Neural cell (in vitro differentiated cells): ENCODE results near the gene RD3L.

Experiments
- EP300 ChIP-seq: fragments of 450-650 bp; conservative IDR thresholded peaks from 2 replicates; pipeline ENCODE4 v1.6.1; 2014; ENCODE audit warnings: antibody characterized with exemption, mild to moderate bottlenecking, moderate library complexity; ENCODE audit not compliant: poor library complexity, severe bottlenecking
- EZH2 ChIP-seq: fragments of 200-600, 300-800 bp; shearing (Covaris generic), sonication (generic); IDR thresholded peaks from 2 replicates; pipeline ENCODE4 v1.6.1; 2014; ENCODE audit warnings: antibody characterized with exemption, low read length, borderline replicate concordance, mild to moderate bottlenecking; ENCODE audit not compliant: insufficient read depth, poor library complexity, severe bottlenecking
- TAF1 ChIP-seq: IDR thresholded peaks from 2 replicates; pipeline ENCODE4 v1.6.1; 2012; ENCODE audit warnings: low read depth
- TF ChIP-seq, protein P1 (sequence below): fragments of 450-650 bp; IDR thresholded peaks from 2 replicates; pipeline ENCODE4 v1.5.1; 2014; ENCODE audit warnings: antibody characterized with exemption, mild to moderate bottlenecking, moderate library complexity; ENCODE audit not compliant: poor library complexity, severe bottlenecking

DNA sequence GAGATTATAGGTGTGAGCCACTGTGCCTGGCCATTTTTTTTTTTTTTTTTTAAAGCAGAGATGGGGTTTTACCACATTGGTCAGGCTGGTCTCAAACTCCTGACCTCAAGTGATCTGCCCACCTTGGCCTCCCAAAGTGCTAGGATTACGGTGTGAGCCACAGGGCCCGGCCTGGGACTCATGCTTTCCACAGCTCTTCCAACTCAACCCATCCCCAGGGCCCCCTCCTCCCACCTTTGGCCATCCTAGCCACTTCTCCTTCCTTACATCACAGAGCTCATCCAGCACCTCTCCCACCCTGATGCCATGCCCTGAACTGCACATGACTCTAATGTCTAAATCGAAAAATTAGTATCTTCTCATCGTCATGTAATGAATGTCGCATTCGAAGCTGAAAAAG, 26.7 kb downstream of the RD3L start:
- TF ChIP-seq EP300, result no peak
- TF ChIP-seq, protein P1, sequence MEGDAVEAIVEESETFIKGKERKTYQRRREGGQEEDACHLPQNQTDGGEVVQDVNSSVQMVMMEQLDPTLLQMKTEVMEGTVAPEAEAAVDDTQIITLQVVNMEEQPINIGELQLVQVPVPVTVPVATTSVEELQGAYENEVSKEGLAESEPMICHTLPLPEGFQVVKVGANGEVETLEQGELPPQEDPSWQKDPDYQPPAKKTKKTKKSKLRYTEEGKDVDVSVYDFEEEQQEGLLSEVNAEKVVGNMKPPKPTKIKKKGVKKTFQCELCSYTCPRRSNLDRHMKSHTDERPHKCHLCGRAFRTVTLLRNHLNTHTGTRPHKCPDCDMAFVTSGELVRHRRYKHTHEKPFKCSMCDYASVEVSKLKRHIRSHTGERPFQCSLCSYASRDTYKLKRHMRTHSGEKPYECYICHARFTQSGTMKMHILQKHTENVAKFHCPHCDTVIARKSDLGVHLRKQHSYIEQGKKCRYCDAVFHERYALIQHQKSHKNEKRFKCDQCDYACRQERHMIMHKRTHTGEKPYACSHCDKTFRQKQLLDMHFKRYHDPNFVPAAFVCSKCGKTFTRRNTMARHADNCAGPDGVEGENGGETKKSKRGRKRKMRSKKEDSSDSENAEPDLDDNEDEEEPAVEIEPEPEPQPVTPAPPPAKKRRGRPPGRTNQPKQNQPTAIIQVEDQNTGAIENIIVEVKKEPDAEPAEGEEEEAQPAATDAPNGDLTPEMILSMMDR, result no peak
- no peak for TF ChIP-seq TAF1
- no peak for TF ChIP-seq EZH2
